HG02642 (cell line): ENCODE data around the gene COL4A2.
"Not testable (repeated sequence)": the region's sequence is repeated elsewhere in the genome, so short reads cannot be mapped to it uniquely, and the experiment has no call there.

Experiments
- ATAC-seq: cut with Tn5 transposase; IDR thresholded peaks from one replicate; pipeline ENCODE4 v1.9.1; 2021; ENCODE audit warnings: mild to moderate bottlenecking; ENCODE audit not compliant: unreplicated experiment, poor library complexity

Gene COL4A2

GRCh38 chr13:110319397-110319773, 12.3 kb downstream of the COL4A2 start:
- ATAC-seq: no peak

- no peak for ATAC-seq
Observed at GRCh38 chr13:110319774-110320509, 12.9 kb downstream of the COL4A2 start.

- ATAC-seq: no peak
Observed at GRCh38 chr13:110320645-110321044, 13.6 kb downstream of the COL4A2 start.

- ATAC-seq: not testable (repeated sequence)
Observed at GRCh38 chr13:110321573-110321972, 14.5 kb downstream of the COL4A2 start.

GRCh38 chr13:110322126-110322827, 15.2 kb downstream of the COL4A2 start:
- ATAC-seq: no peak

GRCh38 chr13:110322828-110323171, 15.7 kb downstream of the COL4A2 start:
- no peak for ATAC-seq

DNA sequence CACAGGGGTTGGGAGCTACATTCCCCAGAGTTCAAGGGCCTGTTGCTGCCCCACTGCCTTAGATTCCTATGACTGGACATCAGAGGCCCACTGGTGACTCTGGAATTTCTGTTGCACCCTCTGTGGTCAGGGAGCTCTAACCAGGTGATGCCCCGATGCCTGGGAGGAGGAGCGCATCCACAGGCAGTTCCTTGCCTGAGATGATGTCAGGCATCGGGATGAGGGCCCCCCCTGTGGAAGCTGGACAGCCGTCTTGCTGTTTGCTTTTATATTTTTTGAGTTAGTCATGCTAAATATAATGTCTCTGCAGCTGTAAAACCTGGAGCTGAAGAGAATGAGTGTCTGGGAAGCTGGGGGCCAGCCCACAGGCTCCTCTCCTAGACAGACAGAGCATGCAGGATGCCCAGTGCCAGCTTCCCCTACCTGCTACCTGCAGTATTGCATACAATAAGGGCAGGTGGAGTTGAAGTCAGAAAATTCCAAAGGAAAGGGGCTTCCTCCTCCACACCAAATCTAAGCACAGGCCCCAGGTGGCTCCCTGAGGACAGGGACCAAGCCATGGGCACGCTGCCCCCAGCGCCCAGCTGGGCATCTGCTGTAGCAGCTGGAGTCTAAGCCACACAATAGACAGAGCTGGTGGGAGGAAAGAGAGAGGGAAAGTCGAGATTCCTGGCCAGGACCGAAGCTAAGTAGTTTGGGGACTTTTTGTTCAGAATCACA, 16.2 kb downstream of the COL4A2 start:
- no peak for ATAC-seq

GRCh38 chr13:110324026-110324749, 17.1 kb downstream of the COL4A2 start:
- no peak for ATAC-seq

DNA sequence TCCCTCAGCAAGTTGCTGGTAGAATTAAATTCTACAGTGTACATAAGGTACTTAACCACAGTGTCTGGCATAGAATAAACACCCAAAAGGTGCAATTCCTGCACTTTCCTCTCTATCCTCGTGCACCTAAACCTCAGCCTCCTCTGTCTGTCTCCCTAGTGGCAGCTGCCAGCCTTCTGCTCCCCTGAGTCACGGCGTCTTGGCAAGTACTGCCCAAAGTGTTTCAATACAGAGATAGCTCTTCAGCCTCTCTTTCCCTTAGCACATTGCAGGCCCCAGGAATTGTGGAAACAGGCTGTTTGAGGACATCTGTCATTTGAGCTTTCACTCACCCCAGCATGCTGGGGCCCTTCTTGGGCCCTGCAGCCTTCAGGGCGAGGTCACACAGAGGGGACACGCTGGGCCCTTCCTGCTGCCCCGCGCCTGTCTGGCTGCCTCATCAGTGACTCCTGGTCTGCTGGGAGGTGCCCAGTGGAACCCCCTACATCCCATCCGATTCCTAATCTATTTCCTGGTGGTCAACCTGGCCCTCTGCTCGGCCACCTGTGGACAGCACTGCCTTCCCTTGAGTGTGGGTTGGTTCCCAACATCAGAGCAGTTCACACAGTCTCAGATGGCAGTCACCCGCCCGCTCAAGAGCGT, 19.3 kb downstream of the COL4A2 start:
- no peak for ATAC-seq

- no peak for ATAC-seq
Observed at GRCh38 chr13:110327051-110327721, 20.1 kb downstream of the COL4A2 start.

GRCh38 chr13:110328573-110328972, 21.5 kb downstream of the COL4A2 start:
- no peak for ATAC-seq

DNA sequence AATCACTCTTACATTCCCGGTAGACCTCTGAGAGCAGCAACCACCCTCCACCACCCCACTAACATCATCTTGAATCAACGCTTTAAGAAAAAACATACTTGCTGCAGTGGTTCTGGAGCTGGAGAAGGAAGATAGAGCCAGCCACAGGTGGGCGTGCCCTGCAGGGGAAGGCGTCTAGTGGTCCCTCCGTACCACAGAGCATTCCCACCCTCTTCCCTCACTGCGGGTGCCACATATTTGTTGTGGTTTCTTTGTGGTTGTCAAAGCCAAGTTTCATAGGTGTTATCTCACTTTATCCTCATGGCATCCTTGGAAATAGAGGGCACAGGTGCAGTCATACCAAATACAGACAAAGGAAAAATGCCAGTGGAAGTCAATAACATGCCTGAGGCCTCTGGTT, 22.2 kb downstream of the COL4A2 start:
- no peak for ATAC-seq

GRCh38 chr13:110329798-110330461, 22.8 kb downstream of the COL4A2 start:
- no peak for ATAC-seq

GRCh38 chr13:110330491-110331011, 23.5 kb downstream of the COL4A2 start:
- no peak for ATAC-seq

GRCh38 chr13:110331362-110331761, 24.3 kb downstream of the COL4A2 start:
- ATAC-seq: no peak

DNA sequence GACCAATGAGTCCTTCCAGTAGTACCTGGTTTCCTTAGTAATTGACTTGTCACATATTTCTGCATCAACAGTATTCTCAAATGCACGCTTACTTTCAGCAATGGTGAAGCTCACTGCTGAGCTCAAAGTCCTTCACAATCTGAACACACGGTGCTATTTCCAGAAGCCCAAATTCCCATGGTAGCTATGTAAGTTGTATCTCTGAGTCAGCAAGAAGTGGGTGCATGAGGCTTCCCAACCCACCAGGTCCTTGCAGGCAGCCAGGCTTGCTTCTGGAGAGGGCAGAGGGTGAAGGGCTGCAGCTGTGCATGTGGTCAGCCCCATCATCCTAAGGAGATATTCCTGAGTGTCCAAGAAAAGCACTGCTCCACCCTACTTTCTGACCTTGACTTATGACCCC, 25.7 kb downstream of the COL4A2 start:
- no peak for ATAC-seq

DNA sequence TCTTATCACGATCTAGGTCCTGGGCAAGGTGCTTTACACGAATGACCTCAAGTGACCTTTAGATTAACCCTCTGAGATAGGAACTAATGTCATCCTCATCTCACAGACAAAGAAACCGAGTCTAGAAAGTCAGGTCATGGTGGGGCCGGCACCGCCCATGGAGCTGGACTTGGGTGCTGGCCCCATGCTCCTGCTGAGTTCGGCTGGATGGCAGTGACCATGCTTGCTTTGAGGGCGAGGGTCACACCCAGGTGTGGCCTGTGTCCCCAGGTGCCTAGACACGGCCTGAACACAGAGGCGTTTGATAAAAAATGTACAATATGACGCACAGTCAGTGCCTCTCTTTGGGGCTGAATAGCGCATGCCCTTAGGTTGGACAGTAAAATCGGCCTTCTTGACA, 26.8 kb downstream of the COL4A2 start:
- ATAC-seq: no peak

GRCh38 chr13:110334256-110334655, 27.2 kb downstream of the COL4A2 start:
- no peak for ATAC-seq
